ENCODE data around the gene HDAC9. TPM values are rescaled to one million over a fixed set of nuclear protein-coding genes. Genes with fewer than 3 reads are reported as not detected.
"Not testable (repeated sequence)": the region's sequence is repeated elsewhere in the genome, so short reads cannot be mapped to it uniquely, and the experiment has no call there.

HDAC9 gene
- total RNA-seq, 1 donor from 2014 or later, result 32.4 TPM

DNA sequence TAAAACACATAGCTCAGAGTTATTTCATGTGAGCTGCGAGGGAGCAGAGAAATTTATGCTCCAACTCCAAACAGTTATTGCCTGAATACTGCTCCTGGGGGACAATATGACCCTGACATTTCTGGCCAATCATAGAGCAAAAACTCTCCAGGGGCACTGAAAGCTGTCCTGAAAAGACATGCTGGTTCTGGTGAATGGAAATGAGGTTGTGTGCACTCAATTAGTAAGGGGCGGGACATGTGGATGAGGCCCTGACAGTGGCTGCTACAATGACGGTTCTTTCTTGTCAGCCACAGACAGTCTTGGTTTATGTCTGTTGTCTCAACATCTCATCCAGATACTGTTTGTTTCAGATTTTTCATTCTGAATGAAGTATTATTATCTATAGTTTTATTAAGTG, 470.1 kb downstream of the HDAC9 start:
- H3K9me3 ChIP-seq, result no peaks in the 10 kb centered on the region
- TF ChIP-seq, protein P1, sequence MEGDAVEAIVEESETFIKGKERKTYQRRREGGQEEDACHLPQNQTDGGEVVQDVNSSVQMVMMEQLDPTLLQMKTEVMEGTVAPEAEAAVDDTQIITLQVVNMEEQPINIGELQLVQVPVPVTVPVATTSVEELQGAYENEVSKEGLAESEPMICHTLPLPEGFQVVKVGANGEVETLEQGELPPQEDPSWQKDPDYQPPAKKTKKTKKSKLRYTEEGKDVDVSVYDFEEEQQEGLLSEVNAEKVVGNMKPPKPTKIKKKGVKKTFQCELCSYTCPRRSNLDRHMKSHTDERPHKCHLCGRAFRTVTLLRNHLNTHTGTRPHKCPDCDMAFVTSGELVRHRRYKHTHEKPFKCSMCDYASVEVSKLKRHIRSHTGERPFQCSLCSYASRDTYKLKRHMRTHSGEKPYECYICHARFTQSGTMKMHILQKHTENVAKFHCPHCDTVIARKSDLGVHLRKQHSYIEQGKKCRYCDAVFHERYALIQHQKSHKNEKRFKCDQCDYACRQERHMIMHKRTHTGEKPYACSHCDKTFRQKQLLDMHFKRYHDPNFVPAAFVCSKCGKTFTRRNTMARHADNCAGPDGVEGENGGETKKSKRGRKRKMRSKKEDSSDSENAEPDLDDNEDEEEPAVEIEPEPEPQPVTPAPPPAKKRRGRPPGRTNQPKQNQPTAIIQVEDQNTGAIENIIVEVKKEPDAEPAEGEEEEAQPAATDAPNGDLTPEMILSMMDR (IDR thresholded peaks at IDR 0.05), result no peak
- no peak for TF ChIP-seq POLR2AphosphoS5 (IDR thresholded peaks at IDR 0.05; ENCODE audit: insufficient read depth in 1 of 2, low read depth in 1 of 2)
- TF ChIP-seq POLR2A (IDR thresholded peaks at IDR 0.05), result no peak
- intact Hi-C loops (cut with DNase I), result no loop called here
- H3K27ac ChIP-seq, result no peak overlapping the region
- no peak overlapping the region for H3K4me3 ChIP-seq
- no peaks in the 10 kb centered on the region for H3K4me1 ChIP-seq
- no peaks in the 10 kb centered on the region for H3K36me3 ChIP-seq
- H3K27me3 ChIP-seq, result no peaks in the 10 kb centered on the region
- no peak for DNase-seq (ENCODE audit: extremely low spot score in 2 of 2)

DNA sequence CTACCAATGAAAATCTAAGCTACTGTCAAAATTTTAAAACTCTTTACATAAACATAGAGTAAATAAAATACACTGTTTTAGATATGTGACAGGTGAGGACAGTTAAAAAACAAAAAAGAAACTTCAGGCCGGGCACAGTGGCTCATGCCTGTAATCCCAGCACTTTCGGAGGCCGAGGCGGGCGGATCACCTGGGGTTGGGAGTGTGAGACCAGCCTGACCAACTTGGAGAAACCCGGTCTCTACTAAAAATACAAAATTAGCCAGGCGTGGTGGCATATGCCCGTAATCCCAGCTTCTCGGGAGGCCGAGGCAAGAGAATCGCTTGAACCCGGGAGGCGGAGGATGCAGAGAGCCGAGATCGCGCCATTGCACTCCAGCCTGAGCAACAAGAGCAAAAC, 472.2 kb downstream of the HDAC9 start:
- H3K36me3 ChIP-seq; DNase-seq (ENCODE audit: extremely low spot score in 2 of 2); H3K27me3 ChIP-seq; intact Hi-C loops (cut with DNase I); H3K27ac ChIP-seq; H3K9me3 ChIP-seq; H3K4me1 ChIP-seq; H3K4me3 ChIP-seq: not testable (repeated sequence)

DNA sequence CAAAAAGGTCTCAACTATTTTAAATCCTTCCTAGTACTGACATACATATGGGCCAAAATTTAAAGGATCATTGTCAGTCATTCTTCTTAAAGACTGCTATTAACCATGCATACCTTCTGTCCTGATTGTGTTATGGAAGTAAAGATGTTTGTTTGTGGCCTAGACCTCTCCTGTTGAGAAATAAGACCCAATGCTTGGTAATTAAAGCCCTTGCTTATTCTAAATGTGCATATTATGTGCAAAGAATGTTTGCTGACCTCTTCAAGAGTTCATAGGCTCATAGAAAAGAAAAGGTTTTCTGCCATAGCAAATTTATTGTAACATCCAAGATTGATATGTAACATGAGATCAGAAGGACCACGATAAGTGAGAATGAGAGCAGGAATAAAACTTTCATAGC, 476.3 kb downstream of the HDAC9 start:
- Histone ChIP-seq H3K27me3 (no peaks in the 10 kb centered on the region), H3K4me1 (peaks cover 6% of the 10 kb centered on the region), H3K36me3 (no peaks in the 10 kb centered on the region), H3K9me3 (no peaks in the 10 kb centered on the region), H3K27ac (no peak overlapping the region), H3K4me3 (no peak overlapping the region)
- TF ChIP-seq POLR2A (IDR thresholded peaks at IDR 0.05), result no peak
- TF ChIP-seq, protein P1 (IDR thresholded peaks at IDR 0.05), result no peak
- no peak for TF ChIP-seq POLR2AphosphoS5 (IDR thresholded peaks at IDR 0.05; ENCODE audit: insufficient read depth in 1 of 2, low read depth in 1 of 2)
- no peak for DNase-seq (ENCODE audit: extremely low spot score in 2 of 2)
- intact Hi-C loops (cut with DNase I), result no loop called here

DNA sequence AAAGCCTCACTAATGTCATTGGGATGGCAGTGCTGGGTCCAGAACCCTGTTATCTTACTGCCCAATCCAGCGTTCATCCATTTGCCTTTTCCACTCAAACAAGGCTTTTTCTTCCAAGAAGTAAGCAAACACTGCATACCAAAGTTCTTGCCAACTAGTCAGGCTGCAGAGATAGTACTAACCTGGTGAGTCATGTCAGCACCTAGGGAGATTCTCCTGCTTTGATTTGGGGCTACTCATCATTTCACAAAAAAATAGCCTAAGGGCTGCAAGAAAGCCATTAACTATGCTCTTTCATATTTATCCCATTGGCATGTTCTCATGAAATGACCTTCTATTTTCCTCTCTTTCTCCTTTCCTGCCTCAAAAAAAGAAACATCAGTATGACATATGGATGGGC, 479.3 kb downstream of the HDAC9 start:
- Histone ChIP-seq H3K9me3 (no peaks in the 10 kb centered on the region), H3K27me3 (no peaks in the 10 kb centered on the region), H3K36me3 (no peaks in the 10 kb centered on the region), H3K27ac (no peak overlapping the region), H3K4me1 (peaks cover 18% of the 10 kb centered on the region), H3K4me3 (no peak overlapping the region)
- intact Hi-C loops (cut with DNase I), result no loop called here
- DNase-seq (ENCODE audit: extremely low spot score in 2 of 2), result no peak
- no peak for TF ChIP-seq POLR2AphosphoS5 (IDR thresholded peaks at IDR 0.05; ENCODE audit: insufficient read depth in 1 of 2, low read depth in 1 of 2)
- TF ChIP-seq POLR2A (IDR thresholded peaks at IDR 0.05), result no peak
- TF ChIP-seq, protein P1 (IDR thresholded peaks at IDR 0.05), result no peak

DNA sequence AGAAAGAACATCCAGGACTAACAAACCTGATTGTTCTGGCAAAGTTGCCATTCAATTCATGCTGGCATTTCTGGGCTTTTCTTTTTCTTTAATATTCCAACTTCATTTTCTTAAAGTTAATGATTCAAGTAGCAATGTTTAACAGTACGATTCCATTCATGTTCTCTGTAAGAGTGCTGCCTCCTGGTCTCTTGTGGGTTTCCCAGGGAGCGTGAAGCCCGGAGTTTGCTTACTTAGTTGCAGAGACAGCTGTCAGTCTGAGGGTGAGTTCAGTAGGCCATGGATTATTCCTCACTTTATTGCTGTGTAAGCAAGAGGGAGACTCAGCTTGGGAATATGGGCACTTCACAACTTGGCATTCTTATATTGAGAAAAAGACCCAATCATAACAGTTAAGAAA, 479.7 kb downstream of the HDAC9 start:
- no peak overlapping the region for H3K4me3 ChIP-seq
- H3K9me3 ChIP-seq, result no peaks in the 10 kb centered on the region
- H3K36me3 ChIP-seq, result no peaks in the 10 kb centered on the region
- intact Hi-C loops (cut with DNase I), result no loop called here
- peaks cover 18% of the 10 kb centered on the region for H3K4me1 ChIP-seq
- no peak overlapping the region for H3K27ac ChIP-seq
- DNase-seq (ENCODE audit: extremely low spot score in 2 of 2), result no peak
- no peak for TF ChIP-seq POLR2A (IDR thresholded peaks at IDR 0.05)
- TF ChIP-seq POLR2AphosphoS5 (IDR thresholded peaks at IDR 0.05; ENCODE audit: insufficient read depth in 1 of 2, low read depth in 1 of 2), result no peak
- TF ChIP-seq, protein P1 (IDR thresholded peaks at IDR 0.05), result no peak
- H3K27me3 ChIP-seq, result no peaks in the 10 kb centered on the region

All from vagina (tissue), 2 donors.